ENCODE data around the gene HS3ST1.

DNA sequence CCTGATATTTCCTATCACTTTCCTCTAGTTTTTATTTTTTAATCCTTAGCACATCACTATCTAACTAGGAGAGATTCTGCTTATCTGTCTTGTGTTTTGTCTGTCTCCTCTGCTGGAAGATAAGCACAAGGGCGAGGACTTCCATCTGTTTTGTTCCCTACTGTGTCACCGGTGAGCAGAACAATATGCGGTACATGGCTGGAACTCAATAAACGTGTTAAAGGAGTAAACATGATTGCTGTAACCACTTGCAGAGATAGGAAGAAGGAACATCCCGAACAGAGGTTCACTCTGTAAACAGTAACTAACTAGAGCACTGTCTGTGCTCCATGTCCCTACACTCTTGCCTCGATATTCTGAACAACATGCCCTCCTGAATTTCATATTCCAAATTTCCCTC, 5.2 kb downstream of the HS3ST1 start:
- TF ChIP-seq CTCF (IDR thresholded peaks at IDR 0.05) (no peak), POLR2A (IDR thresholded peaks at IDR 0.05) (no peak)
